GM21717 (cell line): Measurements from ENCODE around the gene LIPH.
"Not testable (repeated sequence)": the region's sequence is repeated elsewhere in the genome, so short reads cannot be mapped to it uniquely, and the experiment has no call there.

Experiments used
- ATAC-seq: cut with Tn5 transposase; IDR thresholded peaks from one replicate; pipeline ENCODE4 v1.9.1; 2021; ENCODE audit warnings: mild to moderate bottlenecking, moderate library complexity; ENCODE audit not compliant: unreplicated experiment

Gene LIPH

DNA sequence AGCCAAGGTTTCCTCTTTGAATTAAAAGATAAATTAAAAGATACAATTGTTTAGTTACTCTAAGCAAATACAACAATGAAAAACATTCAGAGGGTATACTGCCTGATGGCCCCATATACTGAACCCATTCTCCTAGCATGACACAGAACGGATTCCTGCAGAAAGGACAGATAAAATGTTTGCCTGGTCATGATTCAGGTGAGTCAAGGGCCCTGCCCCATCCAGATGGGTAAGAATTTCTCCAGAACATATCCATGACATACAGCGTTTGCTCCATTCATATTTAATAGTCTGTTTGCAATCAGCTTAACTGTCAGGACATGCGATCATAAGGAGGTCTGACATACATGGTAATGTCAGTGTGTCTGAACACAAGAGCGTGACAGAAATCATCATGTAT, 62.1 kb downstream of the LIPH start:
- no peak for ATAC-seq

DNA sequence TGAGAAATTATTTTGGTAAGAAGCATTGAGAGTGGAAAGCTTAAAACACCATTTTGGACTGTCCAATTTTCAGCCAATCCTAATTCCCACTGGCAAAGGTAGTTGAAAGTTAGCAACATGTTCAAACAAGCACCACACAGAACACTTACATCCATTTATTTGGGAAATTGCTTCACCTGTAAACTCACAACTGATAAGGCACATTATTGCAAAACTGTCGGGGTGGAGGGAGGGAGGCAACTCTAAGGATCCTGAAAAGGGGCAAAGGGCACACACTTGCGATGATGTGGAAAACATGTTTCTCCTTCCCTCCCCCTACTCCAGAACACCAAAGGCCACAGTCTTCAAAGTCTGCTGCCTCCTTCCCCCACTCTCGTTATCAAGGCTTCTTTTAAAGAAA, 62.9 kb downstream of the LIPH start:
- ATAC-seq, result no peak

DNA sequence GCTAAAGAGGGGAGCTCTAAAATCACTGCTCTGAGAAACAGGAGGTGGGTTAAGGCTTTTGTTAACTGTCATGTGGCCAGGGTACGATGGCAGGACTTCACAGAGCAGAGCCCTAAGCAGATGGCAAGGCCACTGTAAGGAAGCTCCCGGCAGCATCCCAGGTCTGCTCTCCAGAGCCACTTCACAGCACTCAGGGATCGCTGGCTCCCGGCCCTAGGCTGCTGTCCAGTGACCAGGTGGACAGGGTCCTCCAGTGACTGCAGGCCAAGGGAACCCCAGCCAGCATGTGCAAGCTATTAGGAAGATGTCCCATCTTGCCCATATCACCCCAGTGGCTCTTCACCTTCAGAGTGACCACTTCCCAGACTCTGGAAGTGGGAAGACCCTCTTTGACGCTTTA, 63.9 kb downstream of the LIPH start:
- ATAC-seq, result no peak

DNA sequence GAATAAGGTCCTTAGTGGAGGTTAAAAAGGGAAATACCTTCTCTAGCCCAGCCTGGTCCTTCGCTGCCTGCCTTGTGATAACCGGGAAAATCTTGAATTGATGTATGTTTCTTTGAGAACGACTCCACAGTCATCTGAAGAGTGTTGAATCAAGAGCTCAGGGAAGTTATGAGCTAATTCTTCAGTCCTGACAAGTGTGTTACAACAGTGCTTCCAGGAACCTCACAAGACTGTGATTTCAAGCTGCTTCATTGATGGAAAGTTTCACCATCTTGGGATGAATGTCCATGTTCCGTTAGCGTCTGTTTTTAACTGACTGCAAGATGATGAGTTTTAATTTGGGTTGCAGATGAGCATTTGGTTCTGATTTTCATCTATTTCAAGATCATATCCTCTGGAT, 66.0 kb downstream of the LIPH start:
- no peak for ATAC-seq

DNA sequence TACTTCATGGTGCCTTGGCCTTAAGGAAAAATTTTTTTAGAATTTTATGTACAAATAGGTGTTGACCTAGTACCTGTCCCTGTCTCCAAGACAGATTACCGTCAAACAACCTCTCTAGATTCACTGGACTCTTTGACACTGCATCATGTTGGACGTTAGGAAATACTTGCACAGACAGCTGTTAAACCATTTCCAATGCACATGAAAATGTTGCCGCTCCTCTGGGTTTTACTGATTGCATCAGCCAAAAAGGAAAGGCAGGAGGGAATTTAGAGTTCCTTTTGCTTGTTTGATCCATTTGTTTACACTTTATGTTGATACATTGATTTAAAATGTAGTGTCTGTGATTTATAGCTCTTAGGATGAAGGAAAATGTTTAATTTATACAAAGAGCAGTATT, 68.1 kb downstream of the LIPH start:
- no peak for ATAC-seq

DNA sequence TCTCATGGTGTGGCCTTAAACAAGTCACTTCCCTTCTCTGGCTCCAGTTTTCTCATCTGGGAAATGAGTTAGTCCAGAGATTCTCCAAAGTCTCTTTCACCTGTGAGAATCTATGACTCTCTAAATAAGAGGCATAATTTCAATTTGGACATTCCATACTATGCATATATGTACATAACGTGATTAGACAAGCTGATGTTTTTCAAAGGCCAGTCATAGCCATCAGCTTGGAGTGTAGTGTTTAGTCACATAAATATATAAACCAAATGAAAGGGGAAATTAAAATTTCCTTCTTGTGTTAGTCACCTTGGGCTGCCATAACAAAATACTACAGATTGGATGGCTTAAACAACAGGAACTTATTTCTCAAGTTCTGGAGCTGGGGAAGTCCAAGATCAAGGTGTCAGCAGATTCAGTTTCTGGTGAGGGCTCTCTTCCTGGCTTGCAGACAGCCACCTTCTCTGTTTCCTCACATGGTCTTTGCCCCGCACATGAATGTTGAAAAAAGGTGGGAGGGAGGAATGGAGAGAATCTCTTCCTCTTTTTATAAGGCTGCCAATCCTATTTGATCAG, 72.9 kb downstream of the LIPH start:
- ATAC-seq, result no peak

DNA sequence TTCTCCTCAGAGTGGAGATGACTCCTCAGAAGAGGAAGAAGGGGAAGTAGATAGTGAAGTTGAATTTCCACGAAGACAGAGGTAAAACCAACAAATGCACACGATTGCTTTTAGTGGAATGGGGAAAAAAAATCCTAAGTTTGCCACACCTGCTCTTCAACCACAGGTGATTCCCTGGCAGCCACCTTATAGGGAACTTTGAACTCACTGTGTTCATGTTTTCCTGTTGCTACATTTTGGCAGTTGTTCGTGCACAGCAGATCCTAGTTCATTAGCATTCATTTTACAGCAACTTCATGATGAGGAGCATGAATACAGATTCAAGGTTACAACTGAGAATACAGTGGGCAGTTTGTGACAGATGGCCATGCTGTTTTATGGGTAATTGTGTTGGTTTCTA, 75.1 kb downstream of the LIPH start:
- ATAC-seq, result no peak

DNA sequence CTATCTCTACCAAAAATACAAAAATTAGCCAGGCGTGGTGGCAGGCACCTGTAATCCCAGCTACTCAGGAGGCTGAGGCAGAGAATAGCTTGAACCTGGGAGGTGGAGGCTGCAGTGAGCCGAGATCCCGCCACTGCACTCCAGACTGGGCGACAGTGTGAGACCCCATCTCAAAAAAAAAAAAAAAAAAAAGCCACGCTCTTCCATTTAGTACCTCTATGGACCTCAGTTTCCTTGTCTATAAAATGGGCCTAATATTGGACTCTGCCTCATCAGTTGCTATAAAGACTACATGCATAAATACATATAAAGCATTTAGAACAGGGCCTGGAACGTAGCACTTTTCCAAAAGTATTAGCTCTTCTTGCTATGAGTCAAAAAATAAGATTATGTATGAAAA, 77.5 kb downstream of the LIPH start:
- not testable (repeated sequence) for ATAC-seq

DNA sequence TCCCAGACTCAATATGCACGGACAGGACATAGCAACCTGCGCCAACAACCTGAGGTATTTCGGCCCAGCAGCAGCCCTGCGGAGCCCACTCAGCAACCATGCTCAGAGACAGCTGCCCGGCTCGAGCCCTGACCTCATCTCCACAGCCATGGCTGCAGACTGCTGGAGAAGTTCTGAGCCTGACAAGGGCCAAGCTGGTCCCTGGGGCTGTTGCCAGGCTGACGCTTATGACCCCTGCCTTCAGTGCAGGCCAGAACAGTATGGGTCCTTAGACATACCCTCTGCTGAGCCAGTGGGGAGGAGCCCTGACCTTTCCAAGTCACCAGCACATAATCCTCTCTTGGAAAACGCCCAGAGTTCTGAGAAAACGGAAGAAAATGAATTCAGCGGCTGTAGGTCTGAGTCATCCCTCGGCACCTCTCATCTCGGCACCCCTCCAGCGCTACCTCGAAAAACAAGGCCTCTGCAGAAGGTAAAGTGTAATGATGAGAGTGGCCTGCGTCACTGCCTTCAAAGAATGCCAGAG, 79.0 kb downstream of the LIPH start:
- ATAC-seq, result no peak

DNA sequence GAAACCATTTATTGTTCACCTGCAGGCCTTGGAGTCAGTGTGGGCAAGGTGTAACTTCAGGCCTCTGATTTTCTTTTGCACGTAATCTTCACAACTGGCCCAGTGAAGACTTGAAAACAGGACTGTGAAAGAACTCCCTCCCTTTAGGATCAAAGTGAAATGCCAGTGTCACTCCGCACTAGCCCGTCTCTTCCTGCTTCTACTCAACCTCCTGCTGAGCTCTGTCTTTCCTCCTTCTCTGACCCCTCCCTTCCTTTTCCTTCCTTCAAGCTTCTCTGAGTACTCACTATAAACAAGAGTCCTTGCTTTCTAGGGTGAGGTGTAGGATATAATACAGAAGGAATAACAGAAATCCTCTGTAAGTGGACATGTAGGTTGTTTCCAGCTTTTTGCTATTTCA, 82.1 kb downstream of the LIPH start:
- no peak for ATAC-seq

DNA sequence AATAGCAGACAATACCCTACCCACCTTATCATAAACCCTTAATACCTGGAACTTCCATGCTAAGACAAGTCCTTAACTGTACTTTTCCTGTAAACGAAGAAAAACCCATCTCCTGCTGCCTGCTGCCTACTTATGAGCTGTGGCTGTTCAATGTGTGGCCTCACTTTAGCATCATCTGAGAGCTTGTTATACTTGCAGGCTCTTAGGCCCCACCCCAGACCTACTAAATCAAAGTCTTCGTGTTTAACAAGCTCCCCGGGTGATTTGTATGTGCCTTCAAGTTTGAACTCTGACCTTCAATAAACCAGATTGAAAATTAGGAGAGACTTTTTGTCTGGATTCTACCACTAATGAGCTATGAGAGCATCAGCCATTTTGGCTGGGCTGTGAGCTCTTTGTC, 82.8 kb downstream of the LIPH start:
- no peak for ATAC-seq

DNA sequence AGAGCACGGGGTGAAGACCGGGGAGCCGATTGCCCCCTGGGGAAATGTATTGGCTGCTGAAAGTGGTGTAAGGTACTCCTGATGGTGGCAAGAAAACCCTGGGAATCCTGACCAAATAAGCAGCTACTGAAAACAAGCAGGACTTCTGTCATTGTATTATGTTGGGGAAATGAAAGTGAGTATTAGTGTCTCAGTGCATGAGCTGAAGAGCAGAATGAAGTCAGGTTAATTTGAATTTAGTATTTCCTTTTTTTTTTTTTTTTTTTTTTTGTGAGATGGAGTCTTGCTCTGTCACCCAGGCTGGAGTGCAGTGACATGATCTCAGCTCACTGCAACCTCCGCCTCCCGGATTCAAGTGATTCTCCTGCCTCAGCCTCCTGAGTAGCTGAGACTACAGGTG, 86.3 kb downstream of the LIPH start:
- ATAC-seq, result not testable (repeated sequence)

DNA sequence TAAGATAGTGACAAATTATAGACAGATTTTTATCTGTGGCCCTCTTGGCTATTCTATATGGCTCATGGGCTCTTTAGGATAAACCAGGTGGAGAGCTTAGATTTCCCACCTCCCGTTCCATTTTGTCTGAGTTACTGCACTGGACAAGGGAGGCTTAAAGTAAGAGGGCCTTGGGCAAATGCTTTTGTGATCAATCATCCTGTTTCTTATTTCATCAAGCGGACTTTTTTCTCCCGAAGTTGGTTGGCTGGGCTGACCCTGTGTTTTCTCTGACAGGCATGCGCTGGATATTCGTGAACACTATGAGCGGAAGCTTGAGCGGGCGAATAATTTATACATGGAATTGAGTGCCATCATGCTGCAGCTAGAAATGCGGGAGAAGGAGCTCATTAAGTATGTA, 86.9 kb downstream of the LIPH start:
- no peak for ATAC-seq

DNA sequence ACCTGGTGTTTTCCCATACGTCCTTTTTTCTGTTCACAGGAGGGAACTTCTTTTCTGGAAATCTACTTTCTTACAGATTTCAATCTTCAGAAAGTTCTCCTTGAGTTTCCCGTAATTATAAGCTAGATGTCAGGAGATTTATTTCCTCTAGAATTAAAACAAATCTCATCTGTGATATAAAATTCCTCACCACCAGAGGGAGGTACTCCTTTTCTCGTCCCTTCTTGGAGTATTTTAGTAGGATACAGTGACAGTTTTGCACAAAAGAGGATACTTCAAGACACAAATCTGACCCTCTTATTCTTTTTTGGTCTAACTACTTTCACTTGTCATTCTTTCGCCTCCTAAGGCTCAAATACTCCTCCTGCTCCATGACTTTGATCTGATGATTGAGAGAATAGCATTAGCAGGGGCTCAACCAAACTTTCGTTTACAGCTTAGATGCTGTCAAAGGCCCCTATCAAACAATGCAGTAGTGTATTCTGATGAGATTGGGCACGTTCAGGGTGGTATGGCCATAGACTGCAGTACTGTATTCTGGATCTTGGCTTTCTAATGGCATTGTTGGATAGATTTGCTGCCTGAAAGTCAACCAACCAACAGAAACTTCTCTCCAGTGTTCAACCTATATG, 91.6 kb downstream of the LIPH start:
- no peak for ATAC-seq

DNA sequence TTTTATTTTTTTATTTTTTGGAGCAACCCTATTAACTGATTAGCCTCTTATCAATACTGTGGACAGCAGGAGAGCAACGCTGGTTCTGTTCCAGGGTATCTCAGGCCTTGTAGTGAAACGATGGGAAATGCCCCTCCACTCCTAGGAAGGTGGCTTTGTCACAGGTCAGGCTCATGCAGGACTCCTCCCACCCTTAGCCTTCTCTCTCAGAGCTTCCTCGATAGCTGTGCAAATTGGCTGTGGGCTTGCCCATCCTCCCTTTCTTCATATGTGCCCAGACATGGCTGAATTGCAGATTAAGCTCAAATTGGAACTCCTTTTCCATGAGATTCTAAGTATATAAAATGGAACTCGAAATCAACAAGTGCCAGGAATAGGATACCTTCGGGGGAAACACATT, 92.1 kb downstream of the LIPH start:
- no peak for ATAC-seq

DNA sequence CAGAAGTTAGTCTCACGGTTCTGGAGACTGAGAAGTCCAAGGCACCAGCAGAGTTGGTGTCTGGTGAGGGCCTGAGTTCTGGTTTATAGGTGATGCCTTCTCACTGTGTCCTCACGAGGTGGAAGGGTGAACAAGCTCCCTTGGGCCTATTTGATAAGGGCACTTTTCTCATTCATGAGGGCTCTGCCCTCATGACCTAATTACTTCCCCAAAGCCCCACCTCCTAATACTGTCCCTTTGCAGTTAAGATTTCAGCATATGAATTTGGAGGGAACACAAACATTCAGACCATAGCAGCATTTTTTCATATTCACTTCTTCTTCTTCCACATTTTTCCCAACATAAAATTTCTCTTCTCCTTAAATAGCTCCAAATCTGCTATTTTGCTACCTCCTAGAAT, 95.0 kb downstream of the LIPH start:
- ATAC-seq, result no peak
